ENCODE measurements around the gene MISP.

GRCh38 chr19:801030-801860, 50.3 kb downstream of the MISP start:
- TF ChIP-seq ZNF274 (IDR thresholded peaks at IDR 0.05; ENCODE audit: low read depth, low read length), result no peak
- TF ChIP-seq YY1 (IDR thresholded peaks at IDR 0.05; ENCODE audit: insufficient read depth, insufficient read length), result no peak
